PC-9 (cell line): ENCODE data around the gene FGD6.

Experiments
- CTCF ChIP-seq: fragments of 200-600 bp; sonication (generic); conservative IDR thresholded peaks from 2 replicates; pipeline ENCODE4 v1.6.1; 2017; ENCODE audit warnings: mixed run types, antibody characterized with exemption, mild to moderate bottlenecking, moderate library complexity
- EZH2 ChIP-seq: fragments of 200-600 bp; sonication (generic); IDR thresholded peaks from 2 replicates; pipeline ENCODE4 v1.8.0; 2017; ENCODE audit warnings: antibody characterized with exemption, low read depth

- TF ChIP-seq EZH2 (no peak), CTCF (no peak)
Observed at GRCh38 chr12:95158919-95159318, 58.3 kb downstream of the FGD6 start.
